HG03280 (cell line): ENCODE data around the gene SSC5D.

Experiments used
- ATAC-seq: cut with Tn5 transposase; IDR thresholded peaks from one replicate; pipeline ENCODE4 v1.9.1; 2021; ENCODE audit warnings: mild to moderate bottlenecking, moderate library complexity; ENCODE audit not compliant: unreplicated experiment

Gene SSC5D

GRCh38 chr19:55535173-55535964, 47.1 kb downstream of the SSC5D start:
- ATAC-seq: no peak

GRCh38 chr19:55535965-55536350, 47.7 kb downstream of the SSC5D start:
- ATAC-seq: no peak

- no peak for ATAC-seq
These were observed 48.1 kb downstream of the SSC5D start for GRCh38 chr19:55536366-55536765.

GRCh38 chr19:55536951-55537740, 48.9 kb downstream of the SSC5D start, which contains the start of gene SBK2:
Gene SBK2 (minus strand): TSS chr19:55537133. CDS start chr19:55536294, 839 bp downstream.
- ATAC-seq: no peak

- ATAC-seq: no peak
These were observed 49.5 kb downstream of the SSC5D start for GRCh38 chr19:55537741-55538111.

- no peak for ATAC-seq
These were observed 49.9 kb downstream of the SSC5D start for GRCh38 chr19:55538132-55538531.

- no peak for ATAC-seq
These were observed 51.1 kb downstream of the SSC5D start for GRCh38 chr19:55539090-55539984.

GRCh38 chr19:55540619-55541018, 52.4 kb downstream of the SSC5D start:
- ATAC-seq: no peak

GRCh38 chr19:55541091-55541490, 52.9 kb downstream of the SSC5D start:
- no peak for ATAC-seq

GRCh38 chr19:55542292-55542855, 54.1 kb downstream of the SSC5D start:
- ATAC-seq: no peak

GRCh38 chr19:55543567-55543966, 55.3 kb downstream of the SSC5D start:
- no peak for ATAC-seq

- no peak for ATAC-seq
These were observed 55.8 kb downstream of the SSC5D start for GRCh38 chr19:55544014-55544413.

GRCh38 chr19:55544776-55545439, 56.7 kb downstream of the SSC5D start:
- ATAC-seq: no peak

- ATAC-seq: no peak
These were observed 57.2 kb downstream of the SSC5D start, which contains the start of gene SBK3 for GRCh38 chr19:55545443-55545842. Gene SBK3 (minus strand): TSS chr19:55545543. CDS start chr19:55545543, 0 bp downstream.

- ATAC-seq: no peak
These were observed 57.8 kb downstream of the SSC5D start for GRCh38 chr19:55546011-55546410.

GRCh38 chr19:55546822-55547614, 58.8 kb downstream of the SSC5D start:
- no peak for ATAC-seq

- no peak for ATAC-seq
These were observed 61.5 kb downstream of the SSC5D start for GRCh38 chr19:55549500-55550320.

GRCh38 chr19:55550321-55550650, 62.0 kb downstream of the SSC5D start:
- no peak for ATAC-seq

- no peak for ATAC-seq
These were observed 64.0 kb downstream of the SSC5D start for GRCh38 chr19:55552206-55552605.
